Measurements from ENCODE around the gene SAMD13.

SAMD13 gene

GRCh38 chr1:84347932-84348555 is 46.5 kb downstream of the SAMD13 start:
- peaks cover under 1% of the 10 kb centered on the region for H3K9me3 Mint-ChIP-seq
- H3K4me3 Mint-ChIP-seq: no peak overlapping the region
- no peaks in the 10 kb centered on the region for H3K36me3 Mint-ChIP-seq (ENCODE audit: low read depth)
- no peak for TF ChIP-seq CTCF (IDR thresholded peaks at IDR 0.05)
- peaks cover 3% of the 10 kb centered on the region for H3K27me3 Mint-ChIP-seq (ENCODE audit: low read depth, poor library complexity)
- DNase-seq: no peak
- H3K27ac Mint-ChIP-seq: no peak overlapping the region
- peaks cover 32% of the 10 kb centered on the region for H3K4me1 Mint-ChIP-seq

GRCh38 chr1:84348759-84349158 is 47.3 kb downstream of the SAMD13 start:
- peaks cover 37% of the 10 kb centered on the region for H3K4me1 Mint-ChIP-seq
- no peak overlapping the region for H3K27ac Mint-ChIP-seq
- no peak for DNase-seq
- H3K9me3 Mint-ChIP-seq: no peaks in the 10 kb centered on the region
- TF ChIP-seq CTCF (IDR thresholded peaks at IDR 0.05): no peak
- no peaks in the 10 kb centered on the region for H3K36me3 Mint-ChIP-seq (ENCODE audit: low read depth)
- H3K27me3 Mint-ChIP-seq (ENCODE audit: low read depth, poor library complexity): peaks cover 3% of the 10 kb centered on the region
- no peak overlapping the region for H3K4me3 Mint-ChIP-seq

- Mint-ChIP-seq H3K4me1 (peaks cover 40% of the 10 kb centered on the region), H3K27ac (no peak overlapping the region), H3K4me3 (no peak overlapping the region), H3K27me3 (ENCODE audit: low read depth, poor library complexity) (peaks cover 3% of the 10 kb centered on the region), H3K9me3 (no peaks in the 10 kb centered on the region), H3K36me3 (ENCODE audit: low read depth) (no peaks in the 10 kb centered on the region)
- no peak for TF ChIP-seq CTCF (IDR thresholded peaks at IDR 0.05)
- DNase-seq: no peak
Measured at GRCh38 chr1:84350104-84350503, 48.6 kb downstream of the SAMD13 start.

- Mint-ChIP-seq H3K9me3 (no peaks in the 10 kb centered on the region), H3K4me3 (no peak overlapping the region), H3K27me3 (ENCODE audit: low read depth, poor library complexity) (peaks cover 3% of the 10 kb centered on the region), H3K4me1 (peaks cover 40% of the 10 kb centered on the region), H3K27ac (no peak overlapping the region), H3K36me3 (ENCODE audit: low read depth) (no peaks in the 10 kb centered on the region)
- no peak for TF ChIP-seq CTCF (IDR thresholded peaks at IDR 0.05)
- no peak for DNase-seq
Measured at GRCh38 chr1:84350550-84350949, 49.0 kb downstream of the SAMD13 start.

- H3K27me3 Mint-ChIP-seq (ENCODE audit: low read depth, poor library complexity): no peaks in the 10 kb centered on the region
- DNase-seq: no peak
- no peak for TF ChIP-seq CTCF (IDR thresholded peaks at IDR 0.05)
- no peak overlapping the region for H3K4me3 Mint-ChIP-seq
- H3K4me1 Mint-ChIP-seq: peaks cover 35% of the 10 kb centered on the region
- H3K9me3 Mint-ChIP-seq: no peaks in the 10 kb centered on the region
- no peak overlapping the region for H3K27ac Mint-ChIP-seq
- no peaks in the 10 kb centered on the region for H3K36me3 Mint-ChIP-seq (ENCODE audit: low read depth)
Measured at GRCh38 chr1:84352298-84353106, 51.0 kb downstream of the SAMD13 start.

All from nephron progenitor cell (in vitro differentiated cells).